Measurements from ENCODE around the gene SLC5A6.

SLC5A6 gene

GRCh38 chr2:27171351-27171848 is 40.7 kb downstream of the SLC5A6 start:
- DNase-seq (ENCODE audit: low spot score): no peak

DNA sequence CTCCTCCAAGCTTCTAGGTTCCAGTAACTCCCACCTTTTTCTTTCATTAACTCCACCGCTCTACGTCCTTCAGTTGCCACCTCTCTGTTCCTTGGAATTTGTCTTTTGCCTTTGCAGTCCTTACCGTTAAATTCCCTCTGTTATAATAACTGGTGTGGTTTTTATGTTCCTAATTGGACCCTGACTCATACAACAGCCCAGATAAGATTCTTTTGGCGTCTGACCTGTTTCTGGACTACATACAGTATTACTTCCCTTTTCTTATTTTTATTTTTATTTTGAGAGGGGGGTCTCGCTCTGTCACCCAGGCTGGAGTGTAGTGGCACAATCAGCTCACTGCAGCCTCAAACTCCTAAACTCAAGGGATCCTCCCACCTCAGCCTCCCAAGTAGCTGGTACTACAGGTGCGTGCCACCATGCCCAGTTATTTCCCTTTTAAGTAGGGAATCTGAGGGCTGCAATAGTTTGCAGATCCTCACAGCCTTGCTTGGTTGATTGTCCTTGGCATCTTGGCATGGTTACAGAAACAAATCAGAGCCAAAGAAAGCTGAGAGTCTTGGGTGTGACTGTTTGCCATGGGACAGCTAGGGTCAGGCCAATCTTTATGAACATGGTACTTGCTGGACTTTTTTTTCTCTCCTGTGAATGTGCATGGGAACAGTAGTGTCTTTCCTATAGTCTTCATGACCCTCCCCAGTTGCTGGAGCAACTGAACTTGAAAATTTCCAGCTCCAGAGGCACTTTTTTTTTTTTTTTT is 41.3 kb downstream of the SLC5A6 start:
- DNase-seq (ENCODE audit: low spot score): no peak

- DNase-seq (ENCODE audit: low spot score): no peak
Observed at GRCh38 chr2:27164960-27165763, 46.9 kb downstream of the SLC5A6 start.

- no peak for DNase-seq (ENCODE audit: low spot score)
Observed at GRCh38 chr2:27162151-27163121, 49.6 kb downstream of the SLC5A6 start.

DNA sequence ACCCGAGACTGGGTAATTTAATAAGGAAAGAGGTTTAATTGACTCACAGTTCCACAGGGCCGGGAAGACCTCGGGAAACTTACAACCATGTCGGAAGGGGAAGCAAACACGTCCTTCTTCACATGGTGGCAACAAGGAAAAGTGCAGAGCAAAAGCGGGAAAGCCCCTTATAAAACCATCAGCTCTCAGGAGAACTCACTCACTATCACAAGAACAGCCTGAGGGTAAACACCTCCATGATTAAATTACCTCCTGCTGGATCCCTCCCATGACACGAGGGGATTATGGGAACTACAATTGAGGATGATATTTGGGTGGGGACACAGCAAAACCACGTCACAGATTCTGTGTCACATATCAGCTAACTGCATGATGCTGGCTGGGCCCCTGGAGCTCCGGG is 51.9 kb downstream of the SLC5A6 start:
- no peak for DNase-seq (ENCODE audit: low spot score)

GRCh38 chr2:27159271-27159670 is 52.8 kb downstream of the SLC5A6 start:
- DNase-seq (ENCODE audit: low spot score): no peak

DNA sequence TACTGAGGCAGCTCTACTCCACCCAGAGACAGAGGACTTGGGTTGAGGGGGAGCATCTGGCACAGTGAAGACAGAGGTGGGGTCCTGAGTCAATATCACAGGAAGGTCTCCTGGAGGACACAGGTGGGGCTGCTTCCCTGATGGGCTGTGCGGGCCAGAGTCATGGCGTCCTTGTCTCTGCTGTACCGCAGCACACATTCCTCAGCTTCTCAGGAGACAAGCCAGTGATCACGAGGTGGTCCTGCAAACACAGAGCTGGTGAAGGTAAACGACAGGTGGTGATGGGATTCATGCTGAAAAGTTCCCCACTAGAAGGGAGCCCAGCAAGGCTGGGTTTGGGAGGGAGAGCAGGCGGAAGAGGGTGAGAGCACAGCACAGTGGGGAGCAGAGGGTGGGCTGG is 53.6 kb downstream of the SLC5A6 start:
- no peak for DNase-seq (ENCODE audit: low spot score)

DNA sequence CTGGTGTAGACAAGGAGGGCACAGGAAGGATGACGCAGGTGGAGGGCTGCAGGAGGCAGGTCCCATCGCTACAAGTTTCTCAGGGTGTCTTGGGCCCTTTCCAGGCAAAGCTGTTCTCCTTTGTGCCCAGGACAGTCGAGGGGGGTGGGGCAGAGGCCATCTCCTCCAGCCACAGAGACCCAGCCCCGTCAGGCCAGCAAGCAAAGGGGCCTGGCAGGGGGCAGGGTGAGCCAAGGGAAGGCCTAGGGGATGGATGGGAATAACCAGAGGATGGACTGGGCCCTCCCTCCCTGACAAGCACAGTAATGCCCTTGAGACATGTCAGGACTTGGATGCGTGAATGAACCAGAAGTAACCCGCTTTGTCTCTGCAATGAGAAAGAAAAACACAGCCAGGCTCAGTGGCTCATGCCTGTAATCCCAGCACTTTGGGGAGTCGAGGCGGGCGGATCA is 57.0 kb downstream of the SLC5A6 start:
- DNase-seq (ENCODE audit: low spot score): no peak

- no peak for DNase-seq (ENCODE audit: low spot score)
Observed at GRCh38 chr2:27154488-27154887, 57.6 kb downstream of the SLC5A6 start.

DNA sequence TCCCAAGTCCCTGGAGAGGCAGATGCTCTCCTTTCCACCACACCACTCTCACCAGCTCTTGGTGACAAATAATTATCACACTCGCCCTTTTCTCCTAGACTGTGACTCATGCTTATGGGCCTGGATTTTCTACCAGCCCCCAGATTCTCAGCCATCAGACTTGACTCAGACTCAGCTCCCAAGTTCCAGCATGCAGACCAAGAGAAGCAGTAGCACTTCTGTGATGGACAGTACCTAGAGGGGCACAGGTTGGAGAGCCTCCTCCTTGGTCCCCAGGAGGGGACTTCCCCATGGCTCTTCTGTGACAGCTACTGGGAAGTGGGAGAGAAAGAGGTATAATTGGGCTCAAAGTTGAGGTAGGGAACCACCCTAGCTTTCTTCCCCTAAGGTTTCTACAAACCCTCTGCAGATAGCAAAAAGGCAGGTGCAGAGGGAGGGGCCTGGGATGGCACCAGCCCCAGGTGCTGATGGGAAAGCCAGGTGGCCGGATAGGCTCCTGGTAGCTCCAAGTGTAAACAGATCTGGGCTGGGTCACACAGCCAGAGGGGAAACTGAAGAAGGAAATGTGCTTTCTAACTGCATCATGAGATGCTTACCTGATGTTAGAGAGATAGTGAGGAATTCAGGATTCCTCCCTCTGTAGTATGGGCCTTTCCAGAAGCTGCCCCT is 59.1 kb downstream of the SLC5A6 start:
- no peak for DNase-seq (ENCODE audit: low spot score)

GRCh38 chr2:27152102-27152795 is 59.8 kb downstream of the SLC5A6 start:
- DNase-seq (ENCODE audit: low spot score): no peak

DNA sequence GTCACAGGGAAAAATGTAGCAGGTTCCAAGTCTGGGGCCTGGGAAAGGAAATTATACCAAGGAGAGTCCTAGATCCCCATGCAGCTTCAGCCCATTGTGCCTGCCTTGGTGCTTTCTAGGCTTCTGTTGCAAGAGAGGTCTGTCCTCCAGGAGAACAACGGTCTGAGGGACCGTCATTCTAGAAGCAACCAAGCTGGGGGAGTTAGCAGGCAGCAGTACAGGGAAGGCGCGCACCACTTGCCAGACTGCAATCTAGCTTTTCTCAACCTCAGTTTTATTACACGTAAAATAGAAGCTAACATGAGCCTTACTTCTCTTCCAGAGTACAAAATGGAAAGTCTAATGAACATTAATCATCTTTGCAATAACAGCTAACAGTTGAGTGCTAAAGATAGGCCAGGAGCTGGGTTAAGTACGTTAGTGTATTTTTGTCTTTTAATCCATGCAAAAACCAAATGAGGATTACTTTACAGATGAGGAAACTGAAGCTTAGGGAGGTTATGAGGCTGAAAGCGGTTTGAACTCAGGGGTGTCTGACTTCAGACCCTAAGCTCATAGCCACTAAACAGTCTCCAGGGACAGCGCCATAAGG is 61.3 kb downstream of the SLC5A6 start:
- DNase-seq (ENCODE audit: low spot score): no peak

Measured in CD4-positive, alpha-beta T cell treated with Interleukin-6 at 100 ng/mL for 8 hours (primary cell).